IPS-20b (cell line): ENCODE results near the gene JUND.

ENCODE experiments used
- H3K27ac ChIP-seq: one replicate; pipeline ENCODE4 v1.5.1; 2013; ENCODE audit warnings: low read length
- H3K27me3 ChIP-seq: 2 replicates; pipeline ENCODE4 v1.6.1; 2013; ENCODE audit warnings: mild to moderate bottlenecking, low read length, inconsistent platforms; ENCODE audit not compliant: insufficient read depth
- H3K36me3 ChIP-seq: 2 replicates; pipeline ENCODE4 v1.6.1; 2013; ENCODE audit warnings: low read depth, mild to moderate bottlenecking, inconsistent platforms, low read length, moderate library complexity; ENCODE audit not compliant: insufficient read depth
- H3K4me1 ChIP-seq: 2 replicates; pipeline ENCODE4 v1.6.1; 2013; ENCODE audit warnings: mild to moderate bottlenecking, control low read depth, inconsistent platforms, low read length, moderate library complexity; ENCODE audit not compliant: insufficient read depth
- H3K4me3 ChIP-seq: 2 replicates; pipeline ENCODE4 v1.5.1; 2013; ENCODE audit warnings: mild to moderate bottlenecking, low read length, inconsistent platforms
- H3K9ac ChIP-seq: 2 replicates; pipeline ENCODE4 v1.6.1; 2013; ENCODE audit warnings: low read depth, mild to moderate bottlenecking, inconsistent platforms, low read length, moderate library complexity
- H3K9me3 ChIP-seq: 2 replicates; pipeline ENCODE4 v1.6.1; 2013; ENCODE audit warnings: mild to moderate bottlenecking, low read depth, low read length, inconsistent platforms; ENCODE audit not compliant: insufficient read depth

JUND gene

GRCh38 chr19:18262917-18263316 is 18.5 kb downstream of the JUND start:
- Histone ChIP-seq H3K36me3 (no peaks in the 10 kb centered on the region; the same call in 1 of the 2 replicates), H3K9me3 (no peaks in the 10 kb centered on the region), H3K4me1 (no peaks in the 10 kb centered on the region), H3K4me3 (no peak overlapping the region), H3K9ac (no peak overlapping the region), H3K27ac (no peak overlapping the region), H3K27me3 (peaks cover 9% of the 10 kb centered on the region; the same call in 1 of the 2 replicates)

DNA sequence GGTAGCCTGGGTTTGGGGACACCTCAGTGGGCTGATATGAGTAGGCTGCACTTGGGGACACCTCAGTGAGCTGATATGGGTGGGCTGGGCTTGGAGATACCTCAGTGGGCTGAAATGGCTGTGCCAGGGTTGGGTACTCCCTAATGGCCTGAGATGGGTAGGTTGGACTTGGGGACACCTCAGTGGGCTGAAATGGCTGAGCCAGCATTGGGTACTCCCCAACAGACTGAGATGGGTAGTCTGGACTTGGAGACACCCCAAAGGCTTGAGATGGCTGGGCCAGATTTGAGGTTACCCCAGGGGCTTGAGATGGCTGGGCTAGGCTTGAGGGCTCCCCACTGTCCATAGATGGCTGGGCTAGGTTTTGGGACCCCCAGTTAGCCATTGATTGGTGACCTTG is 19.3 kb downstream of the JUND start:
- H3K4me1 ChIP-seq: no peaks in the 10 kb centered on the region

DNA sequence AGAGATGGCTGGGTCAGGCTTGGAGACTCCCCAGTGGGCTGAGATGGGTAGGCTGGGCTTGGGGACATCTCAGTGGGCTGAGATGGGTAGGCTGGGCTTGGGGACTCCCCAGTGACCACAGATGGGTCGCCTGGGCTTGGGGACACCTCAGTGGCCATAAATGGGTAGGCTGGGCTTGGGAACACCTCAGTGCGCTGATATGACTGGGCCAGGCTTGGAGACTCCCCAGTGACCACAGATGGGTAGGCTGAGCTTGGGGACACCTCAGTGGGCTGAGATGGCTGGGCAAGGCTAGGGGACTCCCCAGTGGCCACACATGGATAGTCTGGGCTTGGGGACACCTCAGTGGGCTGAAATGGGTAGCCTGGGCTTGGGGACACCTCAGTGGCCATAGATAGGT is 19.9 kb downstream of the JUND start:
- H3K36me3 ChIP-seq: no peaks in the 10 kb centered on the region; the same call in 1 of the 2 replicates

More for the DNA sequence above, 19.3 kb downstream of the JUND start:
- no peak overlapping the region for H3K4me3 ChIP-seq
- no peak overlapping the region for H3K9ac ChIP-seq
- peaks cover 9% of the 10 kb centered on the region; the same call in 1 of the 2 replicates for H3K27me3 ChIP-seq
- no peaks in the 10 kb centered on the region for H3K9me3 ChIP-seq
- H3K27ac ChIP-seq: no peak overlapping the region
- no peaks in the 10 kb centered on the region; the same call in 1 of the 2 replicates for H3K36me3 ChIP-seq

DNA sequence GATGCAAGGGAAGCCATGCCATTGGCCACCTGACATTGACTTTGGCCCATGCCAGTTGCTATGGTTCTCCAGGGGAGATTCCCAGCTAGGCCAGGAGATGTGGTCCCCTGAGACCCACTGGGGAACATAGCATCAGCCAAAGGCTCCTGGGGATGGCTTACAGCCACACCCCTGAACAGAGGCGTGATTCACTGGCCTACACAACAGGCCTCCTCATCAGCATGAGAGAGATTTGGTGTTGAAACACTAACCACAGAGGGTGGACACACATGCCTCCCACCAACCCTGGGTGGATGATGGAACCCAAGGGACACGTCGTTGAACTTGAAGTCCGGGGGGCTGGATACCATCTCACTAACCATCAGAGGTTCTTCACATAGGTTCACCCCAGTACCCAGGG is 21.5 kb downstream of the JUND start:
- Histone ChIP-seq H3K9ac (no peak overlapping the region), H3K9me3 (no peaks in the 10 kb centered on the region), H3K36me3 (no peaks in the 10 kb centered on the region), H3K27me3 (peaks cover 16% of the 10 kb centered on the region), H3K4me1 (no peaks in the 10 kb centered on the region; the same call in 1 of the 2 replicates), H3K27ac (no peak overlapping the region), H3K4me3 (no peak overlapping the region)

More for the DNA sequence above, 19.9 kb downstream of the JUND start:
- Histone ChIP-seq H3K9ac (no peak overlapping the region), H3K27me3 (peaks cover 9% of the 10 kb centered on the region; the same call in 1 of the 2 replicates), H3K4me1 (no peaks in the 10 kb centered on the region), H3K27ac (no peak overlapping the region), H3K9me3 (no peaks in the 10 kb centered on the region), H3K4me3 (no peak overlapping the region)

- H3K36me3 ChIP-seq: no peaks in the 10 kb centered on the region
- peaks cover 33% of the 10 kb centered on the region for H3K27me3 ChIP-seq
- H3K9me3 ChIP-seq: no peaks in the 10 kb centered on the region
- H3K4me3 ChIP-seq: no peak overlapping the region
- H3K4me1 ChIP-seq: no peaks in the 10 kb centered on the region; the same call in 1 of the 2 replicates
- no peak overlapping the region for H3K27ac ChIP-seq
- H3K9ac ChIP-seq: no peak overlapping the region
These were observed 23.6 kb downstream of the JUND start for GRCh38 chr19:18257503-18258470.

DNA sequence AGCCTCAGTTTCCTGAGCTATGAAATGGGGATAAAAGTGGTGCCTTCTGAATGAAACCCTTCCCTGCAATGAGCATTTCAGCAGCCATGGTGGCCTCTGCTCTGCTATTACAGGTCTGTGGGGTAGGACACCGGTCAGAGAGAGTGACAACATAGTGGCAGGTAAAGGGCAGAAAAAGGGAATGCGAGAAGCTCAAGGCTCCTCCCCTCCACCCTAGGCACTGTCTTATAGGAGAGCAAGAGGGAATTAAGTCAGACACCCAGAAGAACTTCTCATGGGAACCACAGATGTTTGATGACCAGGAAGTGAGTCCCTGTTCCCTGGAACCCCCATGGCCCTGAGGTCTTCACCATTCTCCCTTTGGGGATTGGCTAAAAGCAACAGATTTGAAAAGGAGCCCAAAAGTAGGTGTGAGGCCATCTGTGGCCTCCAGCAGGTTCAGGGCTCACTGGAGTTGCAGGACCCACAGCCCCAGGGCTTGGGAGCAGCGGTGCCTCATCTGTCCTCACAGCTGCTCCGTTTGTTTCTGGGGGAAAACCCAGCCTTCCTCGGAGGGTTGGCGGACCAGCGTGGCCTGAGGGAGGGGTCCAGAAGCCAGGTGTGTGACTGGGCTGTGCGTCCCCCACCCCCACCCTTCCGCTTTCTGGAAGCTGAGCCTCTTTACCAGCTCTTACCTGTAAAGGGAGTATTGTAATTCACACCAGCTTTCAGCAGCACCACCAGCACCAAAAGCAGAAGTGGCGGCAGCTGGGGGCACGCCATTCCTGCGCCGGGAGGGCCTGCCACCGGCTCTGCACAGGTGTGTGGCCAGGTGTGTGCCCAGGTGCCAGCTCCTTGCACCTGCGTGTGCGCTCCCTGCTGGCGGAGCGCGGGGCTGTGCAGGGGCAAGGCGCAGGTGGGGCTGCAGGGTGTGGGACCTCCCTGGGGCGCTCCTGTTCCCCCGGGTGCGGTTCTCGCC is 26.6 kb downstream of the JUND start:
- no peaks in the 10 kb centered on the region for H3K36me3 ChIP-seq
- H3K4me3 ChIP-seq: peak overlapping the region; percentile 29; the same call in 1 of the 2 replicates
- no peak overlapping the region for H3K27ac ChIP-seq
- no peak overlapping the region for H3K9ac ChIP-seq
- no peaks in the 10 kb centered on the region; the same call in 1 of the 2 replicates for H3K4me1 ChIP-seq
- H3K9me3 ChIP-seq: no peaks in the 10 kb centered on the region
- H3K27me3 ChIP-seq: peaks cover 40% of the 10 kb centered on the region

- Histone ChIP-seq H3K9ac (no peak overlapping the region), H3K27me3 (peaks cover 31% of the 10 kb centered on the region), H3K9me3 (no peaks in the 10 kb centered on the region), H3K36me3 (no peaks in the 10 kb centered on the region), H3K4me3 (no peak overlapping the region), H3K27ac (no peak overlapping the region), H3K4me1 (no peaks in the 10 kb centered on the region; the same call in 1 of the 2 replicates)
These were observed 27.7 kb downstream of the JUND start for GRCh38 chr19:18253716-18254115.

DNA sequence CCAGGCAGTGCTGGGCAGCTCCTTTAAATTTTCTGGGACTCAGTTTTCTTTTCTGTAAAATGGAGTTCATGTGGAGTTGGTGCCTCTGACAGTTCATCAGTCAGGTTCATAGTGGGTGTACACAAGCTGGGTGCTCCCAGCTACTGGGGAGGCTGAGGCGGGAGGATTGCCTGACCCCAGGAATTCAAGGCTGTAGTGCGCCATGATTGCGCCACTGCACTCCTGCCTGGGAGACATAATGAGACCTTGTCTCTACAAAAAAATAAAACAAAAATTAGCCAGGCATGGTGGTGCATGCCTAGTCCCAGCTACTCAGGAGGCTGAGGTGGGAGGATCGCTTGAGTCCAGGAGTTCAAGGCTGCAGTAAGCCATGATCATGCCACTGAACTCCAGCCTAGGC is 28.3 kb downstream of the JUND start:
- Histone ChIP-seq H3K9me3 (no peaks in the 10 kb centered on the region), H3K4me1 (no peaks in the 10 kb centered on the region; the same call in 1 of the 2 replicates), H3K27me3 (peaks cover 31% of the 10 kb centered on the region), H3K4me3 (no peak overlapping the region), H3K9ac (no peak overlapping the region), H3K36me3 (no peaks in the 10 kb centered on the region), H3K27ac (no peak overlapping the region)

DNA sequence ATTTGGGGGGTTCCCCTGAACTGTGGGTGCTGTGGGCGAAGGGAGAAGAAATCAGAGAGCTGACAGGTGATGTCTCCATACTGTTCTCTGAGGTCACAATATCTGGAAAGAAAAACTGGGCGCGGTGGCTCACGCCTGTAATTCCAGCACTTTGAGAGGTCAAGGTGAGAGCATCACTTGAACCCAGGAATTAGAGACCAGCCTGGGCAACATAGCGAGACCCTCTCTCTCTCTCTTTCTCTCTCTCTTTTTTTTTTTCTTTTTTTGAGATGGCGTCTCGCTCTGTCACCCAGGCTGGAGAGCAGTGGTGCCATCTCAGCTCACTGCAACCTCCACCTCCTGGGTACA is 29.1 kb downstream of the JUND start:
- Histone ChIP-seq H3K9me3 (no peaks in the 10 kb centered on the region), H3K4me3 (no peak overlapping the region), H3K27me3 (peaks cover 31% of the 10 kb centered on the region), H3K27ac (no peak overlapping the region), H3K9ac (no peak overlapping the region), H3K4me1 (no peaks in the 10 kb centered on the region; the same call in 1 of the 2 replicates), H3K36me3 (no peaks in the 10 kb centered on the region)

DNA sequence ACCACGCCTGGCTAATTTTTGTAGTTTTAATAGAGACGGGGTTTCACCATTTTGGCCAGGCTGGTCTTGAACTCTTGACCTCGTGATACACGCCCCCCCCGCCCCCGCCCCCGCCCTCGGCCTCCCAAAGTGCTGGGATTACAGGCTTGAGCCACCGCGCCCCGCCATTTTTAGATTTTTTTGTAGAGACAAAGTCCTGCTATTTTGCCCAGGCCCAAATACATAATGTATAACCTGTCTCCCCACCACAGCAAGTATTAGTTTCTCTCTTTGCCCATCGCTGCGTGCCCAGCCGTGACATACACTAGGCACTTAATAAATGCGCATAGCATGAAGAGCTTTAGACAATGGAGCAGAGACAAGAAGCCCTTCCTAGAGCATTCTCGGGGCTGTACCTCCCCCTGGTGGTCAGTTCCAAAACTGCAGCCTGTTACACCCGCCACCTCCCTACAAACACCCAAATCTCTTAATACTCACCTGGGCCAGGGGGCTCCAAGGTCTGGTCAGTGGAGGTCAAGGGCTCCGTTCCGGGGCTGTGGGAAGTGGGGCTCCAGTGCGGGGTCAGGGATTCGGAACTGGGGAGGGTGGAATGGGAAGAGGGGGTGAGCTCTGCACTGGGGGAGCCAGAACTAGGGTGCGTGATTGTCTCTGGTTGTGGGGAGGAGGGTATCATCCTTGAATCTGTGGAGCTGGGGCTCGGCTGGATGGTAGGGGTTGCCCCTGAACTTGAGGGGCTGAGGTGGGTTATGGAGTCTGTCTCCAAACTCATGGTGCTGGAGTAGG is 29.6 kb downstream of the JUND start:
- no peaks in the 10 kb centered on the region for H3K9me3 ChIP-seq
- no peak overlapping the region for H3K9ac ChIP-seq

DNA sequence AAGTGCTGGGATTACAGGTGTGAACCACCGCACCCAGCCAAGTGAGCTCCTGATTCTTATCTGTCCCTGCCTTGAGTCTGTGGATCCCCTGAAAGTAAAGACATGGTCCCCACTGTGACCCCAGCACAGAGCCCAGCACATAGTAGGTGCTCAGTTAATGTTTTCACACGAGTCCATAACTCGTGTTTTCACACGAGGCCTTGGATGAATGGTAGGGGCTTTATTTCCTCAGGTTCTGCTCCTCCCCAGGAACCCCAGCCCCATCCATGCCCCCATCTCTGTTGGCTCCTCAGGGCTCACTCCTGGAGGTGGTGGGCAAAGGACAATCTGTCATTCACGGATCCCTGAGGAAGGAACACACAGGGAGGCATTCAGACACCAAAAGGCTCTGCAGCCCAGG is 31.6 kb downstream of the JUND start:
- Histone ChIP-seq H3K4me1 (no peaks in the 10 kb centered on the region; the same call in 1 of the 2 replicates), H3K27ac (no peak overlapping the region), H3K27me3 (peaks cover 23% of the 10 kb centered on the region), H3K9ac (no peak overlapping the region), H3K36me3 (no peaks in the 10 kb centered on the region), H3K9me3 (no peaks in the 10 kb centered on the region), H3K4me3 (no peak overlapping the region)

More for the DNA sequence above, 29.6 kb downstream of the JUND start:
- no peaks in the 10 kb centered on the region; the same call in 1 of the 2 replicates for H3K4me1 ChIP-seq
- H3K4me3 ChIP-seq: no peak overlapping the region
- no peak overlapping the region for H3K27ac ChIP-seq
- H3K36me3 ChIP-seq: no peaks in the 10 kb centered on the region
- H3K27me3 ChIP-seq: peaks cover 31% of the 10 kb centered on the region
